Measurements from ENCODE around the gene TEX264. TPM values are rescaled to one million over a fixed set of nuclear protein-coding genes. Genes with fewer than 3 reads are reported as not detected.

TEX264 gene
- polyA plus RNA-seq, 1 donor (not counting 4 experiments of a cell fraction or from before 2014, with no cell fraction given): 35.8 TPM

- TF ChIP-seq CTCF (optimal IDR thresholded peaks at IDR 0.05 in 1 of 3, IDR thresholded peaks at IDR 0.05 in 1 of 3, conservative IDR thresholded peaks at IDR 0.05 in 1 of 3; ENCODE audit: extremely low read depth in 1 of 3, insufficient read depth in 2 of 3, low read length in 3 of 3) (no peak), EZH2 (IDR thresholded peaks at IDR 0.05; ENCODE audit: low read length) (no peak)
- H3K4me3 ChIP-seq (ENCODE audit: control insufficient read depth in 2 of 3, extremely low read depth in 1 of 3, insufficient read depth in 2 of 3, low read depth in 1 of 3, low read length in 3 of 3): no peak overlapping the region
- H3K9me3 ChIP-seq (ENCODE audit: control insufficient read depth, low read depth, low read length): no peaks in the 10 kb centered on the region
- peaks cover 2 to 18% of the 10 kb centered on the region in 2 experiments for H3K36me3 ChIP-seq (ENCODE audit: control insufficient read depth in 2 of 2, extremely low read depth in 1 of 2, insufficient read depth in 2 of 2, low read length in 2 of 2)
- DNase-seq (ENCODE audit: low read depth, low spot score): no peak
- H3K27me3 ChIP-seq (ENCODE audit: control insufficient read depth, extremely low read depth, insufficient read depth, low read length): no peaks in the 10 kb centered on the region
- FAIRE-seq: no peak
- peaks cover 57% of the 10 kb centered on the region for H3K4me1 ChIP-seq (ENCODE audit: control insufficient read depth, extremely low read depth, insufficient read depth, low read length)
- H3K9ac ChIP-seq (ENCODE audit: control insufficient read depth, extremely low read depth, insufficient read depth, low read length): no peak overlapping the region
- dilution Hi-C loops (cut with MboI; ENCODE audit: extremely low pct_ligation_motif_present, low sequenced_read_pairs): no loop called here
- H3K27ac ChIP-seq (ENCODE audit: control insufficient read depth, insufficient read depth, low read length): no peak overlapping the region
- no peaks in the 10 kb centered on the region for H4K20me1 ChIP-seq (ENCODE audit: control insufficient read depth, extremely low read depth, insufficient read depth, low read length)
- peaks cover 9% of the 10 kb centered on the region for H3K9me1 ChIP-seq (ENCODE audit: control insufficient read depth, extremely low read depth, insufficient read depth, low read length)
- no peak overlapping the region for H2AFZ ChIP-seq (ENCODE audit: control insufficient read depth, low read length)
- peaks cover 14% of the 10 kb centered on the region for H3K79me2 ChIP-seq (ENCODE audit: control insufficient read depth, insufficient read depth, low read length)
- no peak overlapping the region for H3K4me2 ChIP-seq (ENCODE audit: control insufficient read depth, extremely low read depth, insufficient read depth, low read depth, low read length)
Measured at GRCh38 chr3:51678186-51678585, 7.1 kb downstream of the TEX264 start.

DNA sequence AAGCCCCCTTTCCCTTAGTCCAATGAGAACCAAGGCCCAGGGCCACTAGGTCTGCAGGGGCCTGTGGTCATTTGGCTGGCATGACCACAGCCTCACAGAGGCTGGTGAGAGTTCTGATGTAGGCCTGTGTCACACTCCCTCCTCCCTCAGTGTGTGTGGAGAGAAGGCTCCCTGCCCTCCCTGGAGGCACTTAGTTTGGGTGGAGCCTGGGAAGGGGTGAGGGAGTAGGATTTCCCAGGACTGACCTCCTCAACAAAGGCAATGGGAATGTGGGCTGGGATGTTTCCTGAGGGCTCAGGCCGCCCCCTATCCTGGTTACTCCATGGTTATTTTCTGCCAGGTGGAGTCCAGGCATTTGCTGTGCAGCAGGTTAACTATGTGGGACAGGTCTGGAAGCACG is 7.6 kb downstream of the TEX264 start:
- peaks cover 4 to 18% of the 10 kb centered on the region in 2 experiments for H3K36me3 ChIP-seq (ENCODE audit: control insufficient read depth in 2 of 2, extremely low read depth in 1 of 2, insufficient read depth in 2 of 2, low read length in 2 of 2)
- H3K27ac ChIP-seq (ENCODE audit: control insufficient read depth, insufficient read depth, low read length): no peak overlapping the region
- dilution Hi-C loops (cut with MboI; ENCODE audit: extremely low pct_ligation_motif_present, low sequenced_read_pairs): no loop called here
- no peaks in the 10 kb centered on the region for H4K20me1 ChIP-seq (ENCODE audit: control insufficient read depth, extremely low read depth, insufficient read depth, low read length)
- no peak overlapping the region for H3K4me3 ChIP-seq (ENCODE audit: control insufficient read depth in 2 of 3, extremely low read depth in 1 of 3, insufficient read depth in 2 of 3, low read depth in 1 of 3, low read length in 3 of 3)
- peaks cover 54% of the 10 kb centered on the region for H3K4me1 ChIP-seq (ENCODE audit: control insufficient read depth, extremely low read depth, insufficient read depth, low read length)
- peaks cover 9% of the 10 kb centered on the region for H3K9me1 ChIP-seq (ENCODE audit: control insufficient read depth, extremely low read depth, insufficient read depth, low read length)
- FAIRE-seq (no peak), DNase-seq (ENCODE audit: low read depth, low spot score) (no peak)
- H3K4me2 ChIP-seq (ENCODE audit: control insufficient read depth, extremely low read depth, insufficient read depth, low read depth, low read length): no peak overlapping the region
- peaks cover 13% of the 10 kb centered on the region for H3K79me2 ChIP-seq (ENCODE audit: control insufficient read depth, insufficient read depth, low read length)
- H2AFZ ChIP-seq (ENCODE audit: control insufficient read depth, low read length): no peak overlapping the region
- H3K27me3 ChIP-seq (ENCODE audit: control insufficient read depth, extremely low read depth, insufficient read depth, low read length): no peaks in the 10 kb centered on the region
- no peaks in the 10 kb centered on the region for H3K9me3 ChIP-seq (ENCODE audit: control insufficient read depth, low read depth, low read length)
- no peak overlapping the region for H3K9ac ChIP-seq (ENCODE audit: control insufficient read depth, extremely low read depth, insufficient read depth, low read length)
- TF ChIP-seq CTCF (optimal IDR thresholded peaks at IDR 0.05 in 1 of 3, IDR thresholded peaks at IDR 0.05 in 1 of 3, conservative IDR thresholded peaks at IDR 0.05 in 1 of 3; ENCODE audit: extremely low read depth in 1 of 3, insufficient read depth in 2 of 3, low read length in 3 of 3) (no peak), EZH2 (IDR thresholded peaks at IDR 0.05; ENCODE audit: low read length) (no peak)

All from keratinocyte (primary cell).